Gastroesophageal sphincter (tissue), 3 donors: ENCODE measurements around the gene RABAC1.

Source experiments
- CTCF ChIP-seq, 4 experiments: fragments of 200-600 bp in 2 of 4; fragments of 450-650 bp in 2 of 4; sonication (generic) in 1 of 4; IDR thresholded peaks; one replicate each; pipeline ENCODE4 v1.5.1; 2017 to 2019; ENCODE audit warnings: antibody characterized with exemption in 4 of 4, mild to moderate bottlenecking in 2 of 4, moderate library complexity in 2 of 4
- POLR2A ChIP-seq, 2 donors: fragments of 450-650 bp; IDR thresholded peaks; one replicate each; pipeline ENCODE4 v1.6.1; 2017; ENCODE audit warnings: antibody characterized with exemption in 2 of 2, mild to moderate bottlenecking in 2 of 2, moderate library complexity in 1 of 2
- POLR2AphosphoS5 ChIP-seq: sonication (generic); formaldehyde crosslinking; IDR thresholded peaks from one replicate; pipeline ENCODE4 v1.6.1; 2017; ENCODE audit warnings: antibody characterized with exemption

GRCh38 chr19:41990615-41991014, 31.5 kb upstream of the RABAC1 start:
- TF ChIP-seq CTCF (IDR thresholded peaks at IDR 0.05) (no peak), POLR2A (IDR thresholded peaks at IDR 0.05) (no peak), POLR2AphosphoS5 (no peak)
